Stimulated activated naive CD4-positive, alpha-beta T cell treated with Interleukin-2 at 50 U/mL for 16 hours (primary cell): ENCODE data around the gene DDX28.
"Not testable (repeated sequence)": the region's sequence is repeated elsewhere in the genome, so short reads cannot be mapped to it uniquely, and the experiment has no call there.

ENCODE experiments used
- DNase-seq: peaks from one replicate; lab custom pipeline; 2025; lab: John Stamatoyannopoulos, UW

Gene DDX28

GRCh38 chr16:67994040-67994408 is 29.0 kb downstream of the DDX28 start:
- not testable (repeated sequence) for DNase-seq

- peak; percentile 76 for DNase-seq
These were observed 29.6 kb downstream of the DDX28 start for GRCh38 chr16:67993207-67994039.

GRCh38 chr16:67992661-67993206 is 30.3 kb downstream of the DDX28 start:
- no peak for DNase-seq

GRCh38 chr16:67990018-67990386 is 33.0 kb downstream of the DDX28 start:
- no peak for DNase-seq

GRCh38 chr16:67989322-67990017 is 33.6 kb downstream of the DDX28 start:
- DNase-seq, result no peak

GRCh38 chr16:67988675-67989074 is 34.4 kb downstream of the DDX28 start:
- no peak for DNase-seq

- no peak for DNase-seq
These were observed 35.4 kb downstream of the DDX28 start for GRCh38 chr16:67987460-67988160.

- no peak for DNase-seq
These were observed 36.1 kb downstream of the DDX28 start for GRCh38 chr16:67986949-67987348.

GRCh38 chr16:67982011-67982696 is 40.9 kb downstream of the DDX28 start:
- no peak for DNase-seq

GRCh38 chr16:67979955-67980678 is 42.9 kb downstream of the DDX28 start, which contains the start of gene DPEP3:
Gene DPEP3 (minus strand): TSS chr16:67980499. CDS start chr16:67980380, 119 bp downstream.
- DNase-seq, result no peak

- no peak for DNase-seq
These were observed 45.4 kb downstream of the DDX28 start for GRCh38 chr16:67977469-67978227.

GRCh38 chr16:67977005-67977404 is 46.0 kb downstream of the DDX28 start:
- no peak for DNase-seq

GRCh38 chr16:67976205-67976604 is 46.8 kb downstream of the DDX28 start:
- DNase-seq, result no peak

GRCh38 chr16:67975321-67976105 is 47.5 kb downstream of the DDX28 start:
- DNase-seq, result no peak

- DNase-seq, result not testable (repeated sequence)
These were observed 50.7 kb downstream of the DDX28 start for GRCh38 chr16:67972285-67972684.

- no peak for DNase-seq
These were observed 51.9 kb downstream of the DDX28 start for GRCh38 chr16:67971111-67971510.
